Body of pancreas (tissue), 4 donors: ENCODE results near the gene ABCA13. TPM values are rescaled to one million over a fixed set of nuclear protein-coding genes. Genes with fewer than 3 reads are reported as not detected.

Experiments used
- ATAC-seq: fragments of 150-250 bp; one replicate; pipeline ENCODE4 v1.9.1; 2016
- DNase-seq, 4 donors: peaks; one replicate each; pipeline ENCODE4 v3.0.0-alpha.2; 2019
- H3K27ac ChIP-seq, 4 donors: fragments of 200-600 bp; sonication (generic); 1 replicate in 3 of 4; 2 replicates in 1 of 4; pipeline versions ENCODE4 v1.5.1 to v1.6.1; 2016 to 2019; ENCODE audit warnings: mild to moderate bottlenecking in 1 of 4, mixed read lengths in 1 of 4, moderate library complexity in 1 of 4
- H3K27me3 ChIP-seq, 2 donors: fragments of 200-600 bp; sonication (generic); one replicate each; pipeline ENCODE4 v1.6.0; 2016; ENCODE audit warnings: mild to moderate bottlenecking in 1 of 2
- H3K36me3 ChIP-seq, 2 donors: fragments of 200-600 bp; sonication (generic); replicated peaks in 1 of 2; 2 replicates each; pipeline ENCODE4 v1.5.1; 2016; ENCODE audit warnings: low read depth in 2 of 2; ENCODE audit not compliant: insufficient read depth in 1 of 2
- H3K4me1 ChIP-seq: fragments of 200-600 bp; sonication (generic); one replicate; pipeline ENCODE4 v1.6.0; 2016
- H3K4me3 ChIP-seq, 2 donors: fragments of 200-600 bp; sonication (generic); 1 replicate in 1 of 2; 2 replicates in 1 of 2; pipeline ENCODE4 v1.5.1; 2016 to 2019
- H3K9me3 ChIP-seq, 3 donors: fragments of 200-600 bp; sonication (generic); 1 replicate in 2 of 3; 2 replicates in 1 of 3; pipeline ENCODE4 v1.5.1; 2016
- CTCF ChIP-seq, 7 experiments: fragments of 450-650 bp in 4 of 7; fragments of 200-600 bp in 3 of 7; sonication (generic) in 3 of 7; IDR thresholded peaks; one replicate each; pipeline ENCODE4 v1.5.1; 2016 to 2019; ENCODE audit warnings: antibody characterized with exemption in 7 of 7
- POLR2A ChIP-seq, 3 donors: fragments of 450-650 bp; IDR thresholded peaks; one replicate each; pipeline ENCODE4 v1.6.1; 2016; ENCODE audit warnings: antibody characterized with exemption in 3 of 3, mild to moderate bottlenecking in 2 of 3
- WGBS, 2 donors: methylation state at CpG; one replicate each; pipeline ENCODE4 v1.1.5; 2017; 5-methylcytosine and 5-hydroxymethylcytosine counted together
- intact Hi-C: fragments of 100-400 bp; cut with DNase I; formaldehyde crosslinking; loops from one replicate; pipeline ENCODE4 v1.15.1; 2023
- total RNA-seq, 2 donors: library from RNA; depleted of rRNA; stranded (reverse); fragments of >200 nt; gene quantifications; one replicate each; pipeline ENCODE4 v1.1.0, GENCODE V29; 2016

ABCA13 gene
- total RNA-seq, 2 donors from 2014 or later: under 0.01 TPM

GRCh38 chr7:48548667-48549066 is 377.4 kb downstream of the ABCA13 start:
- ATAC-seq (no peak), DNase-seq (no peak)
- WGBS, 2 donors: 72 to 73% methylated on average over 2 of the region's 2 CpGs
- intact Hi-C loops: no loop called here
- H3K9me3 ChIP-seq: no peaks in the 10 kb centered on the region
- no peaks in the 10 kb centered on the region for H3K36me3 ChIP-seq
- H3K4me3 ChIP-seq: no peak overlapping the region
- no peak for TF ChIP-seq POLR2A (IDR thresholded peaks at IDR 0.05)
- TF ChIP-seq CTCF (IDR thresholded peaks at IDR 0.05): no peak
- H3K27me3 ChIP-seq: no peaks in the 10 kb centered on the region
- H3K4me1 ChIP-seq: no peaks in the 10 kb centered on the region
- H3K27ac ChIP-seq: no peak overlapping the region

GRCh38 chr7:48551652-48552051 is 380.4 kb downstream of the ABCA13 start:
- TF ChIP-seq POLR2A (IDR thresholded peaks at IDR 0.05): no peak
- no peak for TF ChIP-seq CTCF (IDR thresholded peaks at IDR 0.05)
- no peaks in the 10 kb centered on the region for H3K36me3 ChIP-seq
- no peak overlapping the region for H3K4me3 ChIP-seq
- H3K27ac ChIP-seq: no peak overlapping the region
- H3K9me3 ChIP-seq: no peaks in the 10 kb centered on the region
- ATAC-seq: no peak
- intact Hi-C loops: no loop called here
- no peaks in the 10 kb centered on the region for H3K27me3 ChIP-seq
- no peak for DNase-seq
- no peaks in the 10 kb centered on the region for H3K4me1 ChIP-seq

- TF ChIP-seq CTCF (IDR thresholded peaks at IDR 0.05) (no peak), POLR2A (IDR thresholded peaks at IDR 0.05) (no peak)
- WGBS, 2 donors: 71 to 73% methylated on average over 1 of the region's 1 CpG
- intact Hi-C loops: no loop called here
- no peaks in the 10 kb centered on the region for H3K27me3 ChIP-seq
- H3K36me3 ChIP-seq: no peaks in the 10 kb centered on the region
- no peak overlapping the region for H3K27ac ChIP-seq
- DNase-seq (no peak), ATAC-seq (no peak)
- no peaks in the 10 kb centered on the region for H3K4me1 ChIP-seq
- H3K9me3 ChIP-seq: no peaks in the 10 kb centered on the region
- no peak overlapping the region for H3K4me3 ChIP-seq
Observed at GRCh38 chr7:48563334-48563733, 392.1 kb downstream of the ABCA13 start.

GRCh38 chr7:48575516-48575915 is 404.3 kb downstream of the ABCA13 start:
- Histone ChIP-seq H3K4me1 (no peaks in the 10 kb centered on the region), H3K4me3 (no peak overlapping the region), H3K36me3 (no peaks in the 10 kb centered on the region), H3K27me3 (no peaks in the 10 kb centered on the region), H3K27ac (no peak overlapping the region), H3K9me3 (peaks cover 0 to 4% (median 0%) of the 10 kb centered on the region in 3 donors)
- TF ChIP-seq CTCF (IDR thresholded peaks at IDR 0.05) (no peak), POLR2A (IDR thresholded peaks at IDR 0.05) (no peak)
- intact Hi-C loops: no loop called here
- DNase-seq: no peak
- ATAC-seq: no peak
- 85 to 88% methylated on average over 2 of the region's 2 CpGs for WGBS, 2 donors

GRCh38 chr7:48587475-48587874 is 416.2 kb downstream of the ABCA13 start:
- intact Hi-C loops: no loop called here
- no peak overlapping the region for H3K4me3 ChIP-seq
- ATAC-seq (no peak), DNase-seq (no peak)
- no peaks in the 10 kb centered on the region for H3K4me1 ChIP-seq
- TF ChIP-seq POLR2A (IDR thresholded peaks at IDR 0.05) (no peak), CTCF (IDR thresholded peaks at IDR 0.05) (no peak)
- no peak overlapping the region for H3K27ac ChIP-seq
- H3K9me3 ChIP-seq: no peaks in the 10 kb centered on the region
- no peaks in the 10 kb centered on the region for H3K36me3 ChIP-seq
- H3K27me3 ChIP-seq: no peaks in the 10 kb centered on the region
